ENCODE data around the gene NCOA4.

- no peak for TF ChIP-seq CTCF (IDR thresholded peaks at IDR 0.05)
- TF ChIP-seq POLR2A (IDR thresholded peaks at IDR 0.05) = no peak
- no peak for TF ChIP-seq EP300 (IDR thresholded peaks at IDR 0.05)
Measured at GRCh38 chr10:46014206-46014605, 16.2 kb downstream of the NCOA4 start.

All from ovary (tissue), 3 donors.